ENCODE measurements around the gene ZNF829.
A peak's percentile ranks its signal among the peaks of the same experiment; 100 is the strongest.

ZNF829 gene
- 21.2 to 22.2 reads per million in 2 experiments for total RNA-seq

DNA sequence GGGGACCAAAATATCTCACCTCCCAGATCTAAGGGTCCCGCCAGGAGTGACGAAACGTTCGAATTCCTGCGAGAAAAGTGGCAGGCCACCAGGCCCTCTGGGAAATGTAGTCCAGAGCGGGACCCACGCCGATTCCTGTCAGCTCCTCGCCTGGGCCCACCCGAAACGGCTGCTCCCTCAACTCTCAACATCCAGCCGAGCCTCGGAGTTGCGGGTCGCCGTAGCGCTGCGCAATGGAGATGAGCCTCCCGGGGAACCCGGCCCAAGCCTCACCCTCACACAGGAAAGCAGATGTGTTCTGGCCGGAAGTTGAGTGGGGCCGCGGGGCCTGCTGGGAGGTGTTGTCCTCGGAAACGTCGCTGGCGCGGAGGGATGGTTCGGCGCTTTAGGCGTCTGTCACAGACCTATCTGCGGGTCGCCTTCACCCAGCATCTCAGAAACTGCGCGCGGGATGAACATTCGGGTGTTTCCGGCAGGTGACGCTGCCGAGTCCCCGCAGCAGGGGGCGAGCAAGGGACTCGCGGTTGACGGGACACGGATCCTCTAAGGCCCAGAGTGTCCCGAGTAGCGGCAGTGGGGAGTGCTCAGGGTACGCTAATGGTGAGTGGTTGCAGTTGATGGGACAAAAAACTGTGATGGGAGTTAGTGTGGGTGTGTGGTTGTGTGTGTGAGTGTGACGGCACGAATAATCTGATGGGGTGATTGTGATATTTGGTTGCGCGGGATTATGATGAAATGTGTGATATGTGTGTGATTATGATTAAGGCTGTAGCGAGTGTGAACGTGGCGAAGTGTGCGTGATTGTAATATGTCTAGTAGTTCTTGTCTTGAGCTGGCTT lies at the start of gene ZNF829, which contains the start of gene ZNF568:
ZNF829 (minus strand) TSS at position 300 of the 839 bp plus-strand sequence. CDS start 1,124 bp downstream, outside the sequence.
ZNF568 (plus strand) TSS at position 341 of the 839 bp plus-strand sequence. CDS start 6,439 bp downstream, outside the sequence.
- DNase-seq (ENCODE audit: low read depth), result peak; percentile 93

DNA sequence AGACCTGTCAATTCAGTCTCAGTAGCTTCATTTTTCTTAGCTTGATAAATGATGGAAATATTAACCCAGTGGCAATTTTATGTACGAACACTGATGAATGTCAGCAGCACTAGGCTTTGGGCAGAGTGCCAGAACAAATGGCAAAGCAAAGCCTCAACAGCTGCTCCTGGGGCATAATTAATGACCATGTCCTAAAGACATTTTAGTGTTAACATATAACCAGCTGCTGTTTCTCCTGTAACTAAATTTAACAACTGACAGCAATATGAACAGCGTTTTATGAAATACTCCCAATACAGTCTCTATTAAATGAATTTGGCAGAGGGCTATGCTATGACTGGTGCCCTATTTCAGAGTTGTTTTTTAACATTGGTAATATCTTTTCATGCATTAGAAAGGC lies 47.2 kb upstream of the ZNF829 start:
- no peak for DNase-seq (ENCODE audit: low read depth)

DNA sequence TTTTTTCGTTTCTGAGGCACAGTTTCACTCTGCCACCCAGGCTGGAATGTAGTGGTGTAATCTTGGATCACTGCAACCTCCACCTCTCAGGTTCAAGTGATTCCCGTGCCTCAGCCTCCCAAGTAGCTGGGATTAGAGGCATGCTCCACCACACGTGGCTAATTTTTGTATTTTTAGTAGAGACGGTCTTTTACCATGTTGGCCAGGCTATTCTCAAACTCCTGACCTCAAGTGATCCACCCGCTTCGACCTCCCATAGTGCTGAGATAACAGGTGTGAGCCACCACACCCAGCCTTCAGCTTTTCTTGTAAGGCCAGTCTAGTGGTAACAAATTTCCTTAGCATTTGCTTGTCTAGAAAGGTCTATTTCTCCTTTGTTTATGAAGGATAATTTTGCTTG lies 46.3 kb upstream of the ZNF829 start:
- no peak for DNase-seq (ENCODE audit: low read depth)

DNA sequence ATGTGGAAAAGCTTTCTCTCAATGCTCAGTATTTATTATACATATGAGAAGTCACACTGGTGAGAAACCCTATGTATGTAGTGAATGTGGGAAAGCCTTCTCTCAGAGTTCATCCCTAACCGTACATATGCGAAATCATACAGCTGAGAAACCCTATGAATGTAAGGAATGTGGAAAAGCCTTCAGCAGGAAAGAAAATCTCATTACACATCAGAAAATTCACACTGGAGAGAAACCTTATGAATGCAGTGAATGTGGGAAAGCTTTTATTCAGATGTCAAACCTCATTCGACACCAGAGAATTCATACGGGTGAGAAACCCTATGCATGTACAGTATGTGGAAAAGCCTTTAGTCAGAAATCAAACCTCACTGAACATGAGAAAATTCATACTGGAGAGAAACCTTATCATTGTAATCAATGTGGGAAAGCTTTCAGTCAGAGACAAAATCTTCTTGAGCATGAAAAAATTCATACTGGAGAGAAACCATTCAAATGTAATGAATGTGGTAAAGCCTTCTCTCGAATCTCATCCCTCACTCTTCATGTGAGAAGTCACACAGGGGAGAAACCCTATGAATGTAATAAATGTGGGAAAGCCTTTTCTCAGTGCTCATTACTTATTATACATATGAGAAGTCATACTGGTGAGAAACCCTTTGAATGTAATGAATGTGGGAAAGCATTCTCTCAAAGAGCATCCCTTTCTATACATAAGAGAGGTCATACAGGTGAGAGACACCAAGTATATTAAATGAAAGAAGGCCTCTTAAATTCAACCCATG lies 34.4 kb upstream of the ZNF829 start:
- DNase-seq (ENCODE audit: low read depth), result no peak

DNA sequence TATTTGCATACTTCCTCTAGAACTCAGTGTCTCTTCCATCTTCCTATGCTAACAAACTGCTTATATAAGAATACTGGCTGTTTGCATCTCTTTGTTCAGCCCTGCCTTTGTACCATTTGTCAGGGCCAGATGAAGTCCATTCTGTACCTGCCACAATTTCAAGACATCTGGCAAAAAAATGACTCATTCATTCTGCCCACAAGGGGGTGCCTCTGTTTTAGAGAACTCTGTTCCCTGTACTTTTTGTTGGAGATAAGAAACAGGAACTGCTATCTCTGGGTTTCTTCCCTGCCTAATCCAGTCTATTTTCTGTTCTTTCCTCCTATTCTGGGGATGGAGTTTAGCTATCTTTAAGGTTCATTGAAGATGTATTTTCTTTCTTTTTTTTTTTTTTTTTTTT lies 23.1 kb upstream of the ZNF829 start:
- DNase-seq (ENCODE audit: low read depth), result no peak

DNA sequence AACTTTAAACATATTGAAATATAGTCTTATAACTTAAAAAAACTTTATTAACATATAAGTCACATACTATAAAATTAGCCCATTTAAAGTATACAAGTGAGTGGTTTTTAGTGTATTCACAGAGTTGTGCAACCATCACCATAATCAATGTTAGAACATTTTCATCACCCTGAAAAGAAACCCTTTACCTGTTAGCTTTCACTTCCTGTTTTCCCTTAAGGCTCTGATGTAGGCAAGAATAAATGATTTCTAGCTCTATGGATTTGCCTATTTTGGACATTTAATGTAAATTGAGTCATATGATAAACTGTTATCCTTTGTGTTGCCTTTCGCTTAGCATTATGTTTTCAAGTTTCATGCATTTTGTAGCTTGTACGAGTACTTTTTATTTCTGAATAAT lies 15.6 kb upstream of the ZNF829 start:
- no peak for DNase-seq (ENCODE audit: low read depth)

DNA sequence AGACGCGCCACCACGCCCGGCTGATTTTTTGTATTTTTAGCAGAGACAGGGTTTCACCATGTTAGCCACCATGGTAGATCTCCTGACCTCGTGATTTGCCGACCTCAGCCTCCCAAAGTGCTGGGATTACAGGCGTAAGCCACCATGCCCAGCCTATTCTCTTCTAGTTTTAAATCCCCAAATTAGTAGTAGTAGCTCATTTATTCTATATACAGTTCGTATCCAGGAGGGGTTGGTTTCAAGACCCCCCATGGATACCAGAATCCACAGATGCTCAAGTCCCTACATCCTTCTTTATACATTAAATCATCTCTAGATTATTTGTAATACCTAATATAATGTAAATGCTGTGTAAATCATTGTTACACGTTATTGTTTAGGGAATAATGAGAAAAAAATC lies 2.0 kb upstream of the ZNF829 start:
- no peak for DNase-seq (ENCODE audit: low read depth)

DNA sequence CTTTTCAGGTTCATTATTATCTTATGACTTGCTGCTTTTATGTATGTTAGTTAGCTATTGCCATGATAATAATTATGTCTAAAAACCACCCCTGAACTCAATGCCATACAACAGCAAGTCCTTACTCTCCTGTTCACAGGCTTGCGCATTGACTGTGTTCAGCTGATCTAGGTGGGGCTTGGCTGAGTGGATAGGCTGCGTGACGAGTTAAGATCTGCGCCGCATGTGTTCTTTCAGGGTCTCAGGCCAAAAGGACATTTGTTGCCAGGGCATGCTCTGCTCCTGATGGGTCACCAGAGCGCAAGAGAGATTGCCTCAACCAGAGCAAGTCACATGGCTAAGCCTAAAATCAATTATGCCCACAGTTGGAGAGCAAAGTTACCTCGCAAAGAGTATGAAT lies 900 bp upstream of the ZNF829 start:
- no peak for DNase-seq (ENCODE audit: low read depth)

DNA sequence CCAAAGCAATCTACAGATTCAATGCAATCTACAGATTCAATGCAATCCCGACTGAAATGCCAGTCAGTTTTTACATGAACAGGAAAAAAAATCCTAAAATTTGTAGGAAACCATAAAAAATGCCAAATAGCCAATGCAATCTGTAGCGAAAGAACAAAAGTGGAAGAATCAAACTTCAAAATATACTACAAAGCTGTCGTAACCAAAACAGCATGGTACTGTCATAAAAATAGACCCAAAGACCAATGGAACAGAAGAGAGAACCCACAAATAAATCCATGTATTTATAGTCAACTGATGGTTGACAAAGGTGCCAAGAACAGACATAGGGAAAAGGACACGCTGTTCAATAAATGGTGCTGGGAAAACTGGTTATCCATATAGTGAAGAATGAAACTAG lies 17.7 kb downstream of the ZNF829 start:
- DNase-seq (ENCODE audit: low read depth), result no peak

DNA sequence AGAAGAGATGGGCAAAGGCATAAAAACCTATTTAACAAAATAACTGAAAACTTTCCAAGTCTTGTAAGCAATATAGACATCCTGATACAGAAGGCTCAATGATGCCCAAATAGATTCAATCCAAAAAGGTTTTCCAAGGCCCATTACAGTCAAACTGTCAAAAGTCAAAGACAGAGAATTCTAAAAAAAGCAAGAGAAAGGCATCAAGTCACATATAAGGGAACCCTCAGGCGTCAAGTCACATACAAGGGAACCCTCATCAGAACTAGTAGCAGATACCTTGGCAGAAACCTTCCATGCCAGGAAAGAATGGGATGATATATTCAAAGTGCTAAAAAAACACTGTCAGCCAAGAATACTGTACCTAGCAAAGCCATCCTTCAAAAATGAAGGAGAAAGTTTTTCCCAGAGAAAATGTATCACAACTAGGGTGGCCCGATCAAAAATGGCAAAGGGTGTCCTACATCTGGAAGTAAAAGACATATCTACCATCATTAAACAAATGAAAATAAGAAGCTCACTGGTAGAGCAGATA lies 21.2 kb downstream of the ZNF829 start:
- DNase-seq (ENCODE audit: low read depth), result no peak

DNA sequence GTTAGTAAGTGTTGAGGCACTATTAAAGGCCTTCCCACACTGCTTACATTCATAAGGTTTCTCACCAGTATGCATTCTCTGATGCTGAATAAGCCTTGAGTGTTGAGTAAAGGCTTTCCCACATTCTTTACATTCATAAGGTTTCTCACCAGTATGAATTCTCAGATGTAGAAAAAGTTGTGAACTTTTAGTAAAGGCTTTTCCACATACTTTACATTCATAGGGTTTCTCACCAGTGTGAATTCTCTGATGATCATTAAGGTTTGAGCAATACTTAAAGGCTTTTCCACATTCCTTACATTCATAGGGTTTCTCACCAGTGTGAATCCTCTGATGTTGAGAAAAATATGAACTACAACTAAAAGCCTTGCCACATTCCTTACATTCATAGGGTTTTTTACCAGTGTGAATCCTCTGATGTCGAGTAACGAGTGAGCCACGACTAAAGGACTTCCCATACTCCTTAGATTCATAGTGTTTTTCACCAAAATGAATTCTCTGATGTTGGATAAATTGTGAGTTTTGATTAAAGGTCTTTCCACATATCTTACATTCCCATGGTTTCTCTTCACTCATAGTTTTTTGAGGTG lies 24.2 kb downstream of the ZNF829 start:
- no peak for DNase-seq (ENCODE audit: low read depth)

DNA sequence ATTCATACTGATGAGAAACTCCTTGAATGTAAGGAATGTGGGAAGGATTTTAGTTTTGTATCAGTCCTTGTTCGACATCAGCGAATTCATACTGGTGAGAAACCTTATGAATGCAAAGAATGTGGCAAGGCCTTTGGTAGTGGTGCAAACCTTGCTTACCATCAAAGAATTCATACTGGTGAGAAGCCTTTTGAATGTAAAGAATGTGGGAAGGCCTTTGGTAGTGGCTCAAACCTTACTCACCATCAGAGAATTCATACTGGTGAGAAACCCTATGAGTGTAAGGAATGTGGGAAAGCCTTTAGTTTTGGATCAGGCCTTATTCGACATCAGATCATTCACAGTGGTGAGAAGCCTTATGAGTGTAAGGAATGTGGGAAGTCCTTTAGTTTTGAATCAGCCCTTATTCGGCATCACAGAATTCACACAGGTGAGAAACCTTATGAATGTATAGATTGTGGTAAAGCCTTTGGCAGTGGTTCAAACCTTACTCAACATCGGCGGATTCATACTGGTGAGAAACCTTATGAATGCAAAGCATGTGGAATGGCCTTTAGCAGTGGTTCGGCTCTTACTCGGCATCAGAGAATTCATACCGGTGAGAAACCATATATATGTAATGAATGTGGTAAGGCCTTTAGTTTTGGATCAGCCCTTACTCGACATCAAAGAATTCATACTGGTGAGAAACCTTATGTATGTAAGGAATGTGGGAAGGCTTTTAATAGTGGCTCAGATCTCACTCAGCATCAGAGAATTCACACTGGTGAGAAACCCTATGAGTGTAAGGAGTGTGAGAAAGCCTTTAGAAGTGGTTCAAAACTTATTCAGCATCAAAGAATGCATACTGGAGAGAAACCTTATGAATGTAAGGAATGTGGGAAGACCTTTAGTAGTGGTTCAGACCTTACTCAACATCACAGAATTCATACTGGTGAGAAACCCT lies 38.8 kb downstream of the ZNF829 start:
- DNase-seq (ENCODE audit: low read depth), result no peak

DNA sequence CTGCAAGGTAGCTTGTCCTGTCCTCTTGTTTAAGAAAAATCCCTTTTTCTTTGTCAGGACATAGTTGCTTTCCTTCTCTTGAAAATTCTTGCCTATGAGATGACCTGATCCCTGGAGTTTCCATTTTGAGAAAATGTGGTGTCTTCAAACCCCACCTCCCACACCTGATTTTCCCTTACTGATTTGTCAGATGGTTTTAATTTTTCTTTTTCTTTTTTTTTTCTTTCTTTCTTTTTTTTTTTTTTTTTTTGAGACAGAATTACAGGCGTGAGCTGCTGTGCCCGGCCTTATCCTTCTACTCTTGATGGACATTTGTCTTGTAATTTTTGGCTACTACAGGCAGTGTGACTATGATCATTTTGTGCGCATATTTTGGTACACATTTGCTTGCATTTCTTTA lies 64.2 kb downstream of the ZNF829 start:
- DNase-seq (ENCODE audit: low read depth), result no peak

DNA sequence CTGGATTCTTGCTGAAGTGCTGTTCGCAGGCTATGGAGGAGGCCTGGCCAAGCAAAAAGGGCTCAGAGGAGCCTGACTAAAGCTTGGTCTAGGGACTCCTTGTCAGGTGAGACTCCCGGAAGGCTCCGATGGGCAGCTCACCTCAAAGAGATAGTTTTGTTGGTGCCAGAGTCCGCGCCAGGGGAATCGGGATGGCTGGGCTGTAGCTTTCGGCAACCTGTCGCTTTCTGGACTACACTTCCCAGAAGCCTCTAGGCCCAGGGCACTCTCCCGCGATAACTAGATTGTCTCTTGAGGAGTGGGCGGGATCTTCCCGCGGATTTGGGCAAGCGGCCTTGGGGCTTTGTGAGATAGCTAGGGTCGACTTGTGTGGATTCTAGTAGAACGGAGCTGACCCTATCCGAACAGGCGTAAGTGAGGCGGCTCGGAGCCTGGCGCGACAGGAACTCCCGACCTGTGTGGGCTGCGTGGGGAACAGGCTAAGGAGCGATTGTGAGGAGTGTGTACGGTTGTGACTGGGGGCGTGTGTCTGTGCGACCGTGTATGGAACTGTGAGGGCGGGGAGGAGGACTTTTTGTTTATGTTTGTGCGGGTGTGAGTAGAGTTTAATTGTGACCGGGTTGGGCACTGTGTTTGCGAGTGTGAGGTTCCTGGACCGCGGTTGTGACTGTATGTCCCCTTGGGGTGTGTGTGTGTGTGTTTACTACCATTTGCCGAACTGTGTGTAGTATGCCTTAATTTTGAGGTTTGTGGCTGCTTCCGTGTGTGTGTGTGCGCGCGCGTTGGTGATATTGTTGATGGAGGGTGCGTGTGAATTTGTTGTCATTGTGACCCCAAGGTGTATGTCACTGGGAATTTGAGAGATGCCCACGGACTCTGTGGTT lies 65.3 kb downstream of the ZNF829 start, which contains the start of gene ZNF345:
ZNF345 (plus strand) TSS at position 318 of the 884 bp plus-strand sequence. CDS start 25,955 bp downstream, outside the sequence.
- peak; percentile 82 for DNase-seq (ENCODE audit: low read depth)

DNA sequence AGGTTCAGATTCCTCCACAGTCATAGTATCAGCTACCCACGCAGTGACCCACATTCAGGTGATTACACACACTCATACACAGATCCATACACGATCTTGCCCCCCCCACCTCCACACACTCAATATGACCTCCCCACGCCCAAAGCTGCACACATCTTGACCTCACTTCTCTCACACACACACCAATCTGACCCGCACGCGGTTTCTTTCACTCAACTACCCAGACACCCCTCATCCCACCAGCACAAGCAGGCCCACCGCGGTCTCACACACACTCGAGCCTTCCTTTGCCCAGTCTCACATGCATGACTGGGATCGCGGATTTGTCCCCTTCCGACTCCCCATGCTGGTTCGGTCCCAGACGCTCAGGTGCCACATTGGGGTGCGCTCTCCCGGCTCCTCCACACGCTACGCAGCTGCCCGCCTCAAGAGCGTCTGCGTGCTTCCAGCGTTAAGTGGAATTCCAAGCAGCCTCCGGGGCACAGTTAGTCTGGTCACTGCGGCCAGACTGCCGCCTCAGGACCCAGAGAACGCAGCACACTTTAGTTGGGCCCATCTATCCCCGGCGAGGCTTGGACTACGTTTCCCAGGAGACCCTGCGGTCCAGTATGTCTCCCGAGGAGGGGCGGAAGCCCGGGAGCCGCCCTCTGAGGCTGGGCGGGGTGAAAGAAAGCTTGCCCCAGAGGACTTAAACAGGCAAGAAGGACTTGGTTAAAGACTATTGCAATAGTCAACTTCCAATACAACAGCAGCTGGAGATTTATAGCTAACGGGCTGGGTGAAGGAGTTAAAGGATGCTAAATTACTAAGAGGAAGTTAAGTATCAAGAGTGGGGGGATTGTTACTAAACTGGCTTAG lies 66.2 kb downstream of the ZNF829 start:
- DNase-seq (ENCODE audit: low read depth), result peak; percentile 85

DNA sequence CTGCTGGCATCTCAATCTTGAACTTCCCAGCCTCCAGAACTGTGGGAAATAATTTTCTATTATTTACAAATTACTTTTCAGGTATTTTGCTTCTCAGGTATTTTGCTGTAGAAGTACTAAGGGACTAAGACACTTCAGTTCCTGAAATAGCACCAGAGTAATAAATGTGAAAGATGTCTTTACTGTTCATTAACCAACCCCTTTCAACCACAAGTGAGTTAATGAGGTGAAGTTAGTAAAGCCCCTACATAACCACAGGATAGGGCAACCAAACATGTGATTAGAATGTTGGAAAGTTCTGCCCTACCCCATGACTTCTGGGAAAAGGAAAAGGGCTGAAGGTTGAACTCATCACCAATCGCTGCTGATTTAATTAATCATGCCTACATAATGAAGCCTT lies 68.1 kb downstream of the ZNF829 start:
- DNase-seq (ENCODE audit: low read depth), result no peak

DNA sequence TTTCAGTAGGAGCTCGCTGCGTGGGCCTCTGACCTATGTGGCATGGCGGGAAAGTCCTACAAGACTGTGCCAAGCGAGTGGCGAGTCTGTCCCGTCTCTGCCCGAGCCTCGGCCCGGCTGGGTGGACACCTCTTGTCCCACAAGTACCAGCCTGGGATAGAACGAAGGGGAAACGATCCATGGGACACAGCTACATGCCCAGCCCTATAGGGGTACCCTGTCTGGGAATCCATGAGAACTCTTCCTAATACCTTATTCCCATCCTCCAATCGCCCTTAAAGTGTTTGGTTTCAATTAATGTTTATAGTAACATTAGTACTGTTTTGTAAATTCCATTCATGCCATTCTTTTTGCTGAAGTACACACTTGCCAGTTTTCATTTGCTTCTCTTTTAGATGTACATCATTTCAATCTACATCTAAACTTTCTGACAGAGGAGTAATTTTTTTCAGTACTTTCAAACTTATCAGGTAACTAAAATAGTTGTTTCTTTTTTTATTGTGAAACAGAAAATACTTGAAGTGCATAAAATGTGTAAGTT lies 77.2 kb downstream of the ZNF829 start:
- DNase-seq (ENCODE audit: low read depth), result no peak

All from T follicular helper cell (primary cell).